ENCODE data around the gene KANSL2. TPM values are rescaled to one million over a fixed set of nuclear protein-coding genes. Genes with fewer than 3 reads are reported as not detected.
A peak's percentile ranks its signal among the peaks of the same experiment; 100 is the strongest.

Gene KANSL2
- total RNA-seq, 1 experiment from 2014 or later: 41.6 TPM

- no peak for TF ChIP-seq TCF7L2 (IDR thresholded peaks at IDR 0.05; ENCODE audit: borderline replicate concordance, extremely low read depth, insufficient read depth, insufficient read length)
- no peak for TF ChIP-seq POLR2A (IDR thresholded peaks at IDR 0.05; ENCODE audit: borderline replicate concordance, extremely low read depth, insufficient read depth, insufficient read length)
- no peak for TF ChIP-seq ATF3 (IDR thresholded peaks at IDR 0.05)
- no peak for TF ChIP-seq SIN3A (IDR thresholded peaks at IDR 0.05; ENCODE audit: low read depth)
- no peak for TF ChIP-seq RAD21 (IDR thresholded peaks at IDR 0.05; ENCODE audit: low read depth)
These were observed 35.2 kb upstream of the KANSL2 start (continued) for GRCh38 chr12:48717252-48717695.

GRCh38 chr12:48716493-48717251, 34.6 kb upstream of the KANSL2 start, which contains the start of gene CCNT1:
CCNT1 (minus strand) TSS chr12:48716707; CDS start chr12:48716675, 32 bp downstream.
- intact Hi-C loops (cut with micrococcal nuclease): loop anchor here (2.0 kb wide), 1 partner anchor 34 kb away; the partner anchor contains the start of gene KANSL2
- DNase-seq (ENCODE audit: low read depth, low spot score) (peak; percentile 100), ATAC-seq (peak; percentile 95)
- Histone ChIP-seq H3K36me3 (ENCODE audit: control insufficient read depth in 1 of 2, insufficient read depth in 2 of 2, low read length in 2 of 2) (peaks cover 16 to 19% of the 10 kb centered on the region in 2 experiments), H3K4me2 (ENCODE audit: low read length) (peak within 1 kb of the TSS; percentile 94), H2AFZ (ENCODE audit: low read depth, low read length, poor library complexity, severe bottlenecking) (peak within 1 kb of the TSS; percentile 46), H3K79me2 (ENCODE audit: insufficient read depth, low read length) (peaks cover 47% of the 10 kb centered on the region), H3K27ac (ENCODE audit: low read depth, low read length) (peak within 1 kb of the TSS; percentile 89), H4K20me1 (ENCODE audit: insufficient read depth) (no peaks in the 10 kb centered on the region), H3K4me3 (replicated peaks in 1 of 2; ENCODE audit: low read depth in 1 of 2, low read length in 2 of 2) (peak within 1 kb of the TSS; percentile 81 to 97), H3K4me1 (ENCODE audit: control insufficient read depth in 1 of 2, insufficient read depth in 2 of 2, low read length in 2 of 2) (peaks cover 4 to 20% of the 10 kb centered on the region in 2 experiments; a peak in 3 of 4 replicates), H3K9ac (ENCODE audit: low read length) (peak within 1 kb of the TSS; percentile 89), H3K9me2 (ENCODE audit: insufficient read depth) (no peaks in the 10 kb centered on the region), H3K9me3 (ENCODE audit: control insufficient read depth in 1 of 2, insufficient read depth in 1 of 2, low read depth in 1 of 2, low read length in 2 of 2) (peaks cover 0 to 8% of the 10 kb centered on the region in 2 experiments; a peak in 2 of 4 replicates), H3K27me3 (ENCODE audit: insufficient read depth, low read length) (no peaks in the 10 kb centered on the region)
- BruUV-seq (replicated peaks): no TSS peak
- ChIA-PET RAD21 (ENCODE audit: low non-redundant PET in 1 of 2, low total read pairs in 2 of 2, uncharacterized antibody in 2 of 2, unreplicated experiment in 2 of 2) (no interaction called here), POLR2A (no interaction called here), CTCF (interaction anchor here (1.0 kb wide), 1 partner anchor 9 kb away, joined by 3 read pairs; no protein-coding TSS in a partner anchor)
- TF ChIP-seq YY1 (IDR thresholded peaks at IDR 0.05; ENCODE audit: extremely low read depth, insufficient replicate concordance, low read depth, low read length) (peak; percentile 2), CBX3 (IDR thresholded peaks at IDR 0.05; ENCODE audit: low read depth) (peak; percentile 94), ZNF274 (IDR thresholded peaks at IDR 0.05; ENCODE audit: low read depth, low read length) (no peak), SP1 (IDR thresholded peaks at IDR 0.05; ENCODE audit: low read depth) (peak; percentile 88), ATF3 (IDR thresholded peaks at IDR 0.05) (no peak), MAX (IDR thresholded peaks at IDR 0.05) (peak; percentile 85), CTCF (IDR thresholded peaks at IDR 0.05 in 2 of 3, conservative IDR thresholded peaks at IDR 0.05 in 1 of 3; ENCODE audit: borderline replicate concordance in 1 of 3, insufficient read depth in 1 of 3, low read depth in 2 of 3, low read length in 2 of 3) (peak in 2 of 3 experiments; percentile 10 to 26; a peak in 2 of 6 replicates), TCF7L2 (IDR thresholded peaks at IDR 0.05; ENCODE audit: borderline replicate concordance, extremely low read depth, insufficient read depth, insufficient read length) (peak; percentile 65), RAD21 (IDR thresholded peaks at IDR 0.05; ENCODE audit: low read depth) (no peak), SRF (IDR thresholded peaks at IDR 0.05; ENCODE audit: low read depth) (peak; percentile 88), POLR2AphosphoS5 (IDR thresholded peaks at IDR 0.05; ENCODE audit: low read depth, low read length) (peak; percentile 75), ELF1 (IDR thresholded peaks at IDR 0.05; ENCODE audit: borderline replicate concordance, low read depth) (peak; percentile 92), JUND (IDR thresholded peaks at IDR 0.05) (no peak), POLR2A (IDR thresholded peaks at IDR 0.05; ENCODE audit: borderline replicate concordance, extremely low read depth, insufficient read depth, insufficient read length) (peak; percentile 74), EZH2phosphoT487 (IDR thresholded peaks at IDR 0.05; ENCODE audit: borderline replicate concordance) (no peak), ZBTB33 (IDR thresholded peaks at IDR 0.05; ENCODE audit: extremely low read depth, insufficient replicate concordance, low read length) (peak; percentile 97), ZFX (IDR thresholded peaks at IDR 0.05) (peak; percentile 98), EGR1 (IDR thresholded peaks at IDR 0.05; ENCODE audit: low read depth) (peak; percentile 99)

Measured in HCT116 (cell line).